Common myeloid progenitor, CD34-positive (primary cell): ENCODE results near the gene LIN28B.

Experiments
- CTCF ChIA-PET: fragments of 350-600 bp; sonication (Branson Sonifier 250); formaldehyde crosslinking; loops from one replicate; lab custom pipeline; 2021; ENCODE audit warnings: antibody characterized with exemption; lab: Charles Lee
- POLR2A ChIA-PET: fragments of 350-600 bp; sonication (Branson Sonifier 250); formaldehyde crosslinking; loops from one replicate; lab custom pipeline; 2021; ENCODE audit warnings: antibody characterized with exemption; lab: Charles Lee
- DNase-seq, 3 donors: peaks; one replicate each; pipeline versions ENCODE4 v3.0.0 to v3.0.0-alpha.2; 2013
- H3K27ac ChIP-seq, 2 experiments: 1 replicate in 1 of 2; 2 replicates in 1 of 2; pipeline ENCODE4 v1.7.0; 2013; ENCODE audit warnings: inconsistent platforms in 2 of 2, low read length in 2 of 2, mild to moderate bottlenecking in 2 of 2, low read depth in 1 of 2, moderate library complexity in 1 of 2; ENCODE audit not compliant: severe bottlenecking in 2 of 2, insufficient read depth in 1 of 2, poor library complexity in 1 of 2
- H3K27me3 ChIP-seq, 5 experiments: replicated peaks in 2 of 5; 1 replicate in 3 of 5; 2 replicates in 2 of 5; pipeline versions ENCODE4 v1.6.1 to v1.7.0; 2013; ENCODE audit warnings: low read length in 4 of 5, mild to moderate bottlenecking in 2 of 5, moderate library complexity in 2 of 5, inconsistent platforms in 1 of 5; ENCODE audit not compliant: insufficient read depth in 5 of 5, control insufficient read depth in 4 of 5
- H3K36me3 ChIP-seq, 4 experiments: 1 replicate in 2 of 4; 2 replicates in 2 of 4; pipeline versions ENCODE4 v1.6.1 to v1.7.0; 2013; ENCODE audit warnings: low read length in 3 of 4, control low read depth in 1 of 4, mild to moderate bottlenecking in 1 of 4; ENCODE audit not compliant: control insufficient read depth in 4 of 4, insufficient read depth in 4 of 4
- H3K4me1 ChIP-seq, 4 experiments: 1 replicate in 3 of 4; 2 replicates in 1 of 4; pipeline versions ENCODE4 v1.6.1 to v1.7.1; 2013; ENCODE audit warnings: low read length in 3 of 4, mild to moderate bottlenecking in 3 of 4, control low read depth in 1 of 4, inconsistent platforms in 1 of 4, moderate library complexity in 1 of 4; ENCODE audit not compliant: control insufficient read depth in 4 of 4, insufficient read depth in 4 of 4; ENCODE audit errors: control extremely low read depth in 1 of 4
- H3K4me3 ChIP-seq, 7 experiments: 1 replicate in 4 of 7; 2 replicates in 3 of 7; pipeline versions ENCODE4 v1.5.1 to v1.7.0; 2013; ENCODE audit warnings: mild to moderate bottlenecking in 7 of 7, low read length in 6 of 7, moderate library complexity in 6 of 7, inconsistent platforms in 2 of 7, low read depth in 2 of 7, control low read depth in 1 of 7; ENCODE audit not compliant: insufficient read depth in 4 of 7, control insufficient read depth in 1 of 7; ENCODE audit errors: extremely low read depth in 1 of 7
- H3K9me3 ChIP-seq, 5 experiments: 1 replicate in 4 of 5; 2 replicates in 1 of 5; pipeline versions ENCODE4 v1.6.1 to v1.7.1; 2013; ENCODE audit warnings: low read length in 4 of 5, mild to moderate bottlenecking in 2 of 5, inconsistent platforms in 1 of 5, low read depth in 1 of 5, moderate library complexity in 1 of 5; ENCODE audit not compliant: control insufficient read depth in 4 of 5, insufficient read depth in 2 of 5; ENCODE audit errors: control extremely low read depth in 1 of 5
- WGBS: methylation state at CpG from one replicate; pipeline ENCODE4 v1.1.5; 2013; ENCODE audit not compliant: insufficient coverage; 5-methylcytosine and 5-hydroxymethylcytosine counted together

LIN28B gene

GRCh38 chr6:105022416-105022815 is 65.5 kb downstream of the LIN28B start:
- ChIA-PET CTCF (no interaction called here), POLR2A (no interaction called here)
- H3K4me3 ChIP-seq = no peak overlapping the region
- no peak overlapping the region for H3K27ac ChIP-seq
- H3K9me3 ChIP-seq = no peaks in the 10 kb centered on the region
- no peaks in the 10 kb centered on the region for H3K27me3 ChIP-seq
- H3K36me3 ChIP-seq = no peaks in the 10 kb centered on the region
- H3K4me1 ChIP-seq = no peaks in the 10 kb centered on the region
- WGBS = 100% methylated on average over 1 of the region's 1 CpG
- no peak for DNase-seq

GRCh38 chr6:105024803-105025202 is 67.9 kb downstream of the LIN28B start:
- no peak overlapping the region for H3K27ac ChIP-seq
- no peak overlapping the region for H3K4me3 ChIP-seq
- POLR2A ChIA-PET = no interaction called here
- no peaks in the 10 kb centered on the region for H3K36me3 ChIP-seq
- CTCF ChIA-PET = interaction anchor here (0.8 kb wide), 1 partner anchor 16 kb away, joined by 3 read pairs; no protein-coding TSS in a partner anchor
- no peaks in the 10 kb centered on the region for H3K4me1 ChIP-seq
- H3K9me3 ChIP-seq = no peaks in the 10 kb centered on the region
- H3K27me3 ChIP-seq = no peaks in the 10 kb centered on the region
- no peak for DNase-seq
- WGBS = 92% methylated on average over 2 of the region's 3 CpGs

GRCh38 chr6:105028898-105029297 is 72.0 kb downstream of the LIN28B start:
- WGBS = 94% methylated on average over 4 of the region's 4 CpGs
- POLR2A ChIA-PET = no interaction called here

GRCh38 chr6:105029581-105029980 is 72.7 kb downstream of the LIN28B start:
- no peak overlapping the region for H3K27ac ChIP-seq
- ChIA-PET CTCF (no interaction called here), POLR2A (no interaction called here)
- H3K4me3 ChIP-seq = no peak overlapping the region
- no peaks in the 10 kb centered on the region for H3K27me3 ChIP-seq
- WGBS = 100% methylated on average over 2 of the region's 2 CpGs
- no peaks in the 10 kb centered on the region for H3K36me3 ChIP-seq
- DNase-seq = no peak
- H3K9me3 ChIP-seq = no peaks in the 10 kb centered on the region
- no peaks in the 10 kb centered on the region for H3K4me1 ChIP-seq

More at GRCh38 chr6:105028898-105029297, 72.0 kb downstream of the LIN28B start:
- no peak overlapping the region for H3K27ac ChIP-seq
- CTCF ChIA-PET = no interaction called here
- no peaks in the 10 kb centered on the region for H3K27me3 ChIP-seq
- no peaks in the 10 kb centered on the region for H3K36me3 ChIP-seq
- no peak for DNase-seq
- H3K4me1 ChIP-seq = no peaks in the 10 kb centered on the region
- H3K9me3 ChIP-seq = no peaks in the 10 kb centered on the region
- no peak overlapping the region for H3K4me3 ChIP-seq

- DNase-seq = no peak
- ChIA-PET CTCF (no interaction called here), POLR2A (no interaction called here)
- Histone ChIP-seq H3K9me3 (no peaks in the 10 kb centered on the region), H3K27me3 (peaks cover 0 to 2% (median 0%) of the 10 kb centered on the region in 5 experiments), H3K36me3 (no peaks in the 10 kb centered on the region), H3K4me3 (no peak overlapping the region), H3K27ac (no peak overlapping the region), H3K4me1 (no peaks in the 10 kb centered on the region)
- WGBS = no CpG with 5 or more reads among the region's 1 CpG
These were observed 77.6 kb downstream of the LIN28B start for GRCh38 chr6:105034470-105034869.

GRCh38 chr6:105035299-105035698 is 78.4 kb downstream of the LIN28B start:
- Histone ChIP-seq H3K27me3 (peaks cover 0 to 2% (median 0%) of the 10 kb centered on the region in 5 experiments), H3K27ac (no peak overlapping the region), H3K4me1 (no peaks in the 10 kb centered on the region), H3K36me3 (no peaks in the 10 kb centered on the region), H3K9me3 (no peaks in the 10 kb centered on the region), H3K4me3 (no peak overlapping the region)
- ChIA-PET POLR2A (no interaction called here), CTCF (interaction anchor here (1.3 kb wide), 1 partner anchor 39 kb away, joined by 3 read pairs; no protein-coding TSS in a partner anchor)
- no peak for DNase-seq

- Histone ChIP-seq H3K4me3 (no peak overlapping the region), H3K4me1 (no peaks in the 10 kb centered on the region), H3K9me3 (no peaks in the 10 kb centered on the region), H3K36me3 (no peaks in the 10 kb centered on the region), H3K27me3 (peaks cover 0 to 2% (median 0%) of the 10 kb centered on the region in 5 experiments), H3K27ac (no peak overlapping the region)
- CTCF ChIA-PET = interaction anchor here (1.3 kb wide), 1 partner anchor 40 kb away, joined by 3 read pairs; no protein-coding TSS in a partner anchor
- WGBS = no CpG with 5 or more reads among the region's 1 CpG
- POLR2A ChIA-PET = no interaction called here
- DNase-seq = no peak
These were observed 79.4 kb downstream of the LIN28B start for GRCh38 chr6:105036351-105036750.
